HG02642 (cell line): ENCODE data around the gene SPSB2.

Source experiments
- ATAC-seq: cut with Tn5 transposase; IDR thresholded peaks from one replicate; pipeline ENCODE4 v1.9.1; 2021; ENCODE audit warnings: mild to moderate bottlenecking; ENCODE audit not compliant: unreplicated experiment, poor library complexity

The SPSB2 gene

GRCh38 chr12:6822426-6823135 is 50.5 kb downstream of the SPSB2 start:
- ATAC-seq: no peak

DNA sequence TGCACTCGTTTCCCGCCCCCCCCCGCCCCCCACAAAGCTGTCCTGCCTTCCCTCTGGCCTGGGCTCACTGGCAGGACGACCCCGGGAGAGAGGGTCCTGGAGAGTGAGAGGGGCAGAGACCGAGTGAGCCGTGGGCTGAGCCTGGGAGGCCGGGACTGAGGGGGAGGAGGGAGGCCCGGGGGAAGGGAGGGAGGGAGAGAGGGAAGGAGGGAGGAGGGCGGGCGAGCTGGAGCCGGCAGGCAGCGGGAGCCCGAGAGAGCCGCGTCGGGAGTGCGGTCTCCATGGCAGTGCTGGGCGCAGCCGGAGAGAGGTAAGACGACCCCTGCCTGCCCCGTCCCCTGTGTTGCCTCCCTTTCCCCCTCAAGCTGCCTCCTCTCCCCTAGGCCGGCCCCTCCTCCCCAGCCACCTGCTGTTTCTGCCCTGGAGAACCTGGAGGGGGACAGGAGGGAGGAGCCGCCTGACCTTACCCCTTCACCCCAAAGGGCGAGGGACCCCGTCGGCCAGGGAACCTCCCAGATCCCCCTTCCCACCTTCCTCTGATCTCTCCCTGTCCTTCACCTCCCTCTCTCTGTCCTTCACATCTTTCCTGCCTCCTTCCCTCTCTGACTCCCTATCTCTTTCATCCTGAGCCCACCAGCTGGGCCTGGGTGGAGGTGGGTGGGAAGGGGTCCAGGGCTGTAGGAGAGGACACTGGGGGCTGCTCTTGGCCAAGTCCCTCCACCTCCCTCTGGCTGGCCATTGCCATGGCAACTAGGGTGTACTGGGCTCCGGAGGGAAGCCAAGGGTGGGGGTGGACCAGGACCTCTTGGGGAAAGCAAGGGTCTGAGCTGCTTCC is 51.3 kb downstream of the SPSB2 start, which contains the start of gene GPR162:
Gene GPR162, plus strand, starts transcription at position 231 of the 835 bp plus-strand sequence. CDS start 2,078 bp downstream, outside the sequence.
- ATAC-seq: no peak
